NK-92 (cell line): ENCODE data around the gene HESX1.

Source experiments
- DNase-seq: peaks from one replicate; lab custom pipeline; 2025; ENCODE audit not compliant: unreplicated experiment; lab: John Stamatoyannopoulos, UW

Gene HESX1

GRCh38 chr3:57199895-57200297 is at the start of gene HESX1:
HESX1 (minus strand) TSS chr3:57199978; CDS start chr3:57199918, 60 bp downstream.
- no peak for DNase-seq

GRCh38 chr3:57244946-57245345 is 45.2 kb upstream of the HESX1 start:
- DNase-seq, result no peak

GRCh38 chr3:57234613-57235575 is 35.1 kb upstream of the HESX1 start:
- DNase-seq, result no peak

- no peak for DNase-seq
These were observed 34.0 kb upstream of the HESX1 start for GRCh38 chr3:57233799-57234198.

GRCh38 chr3:57230006-57230405 is 30.2 kb upstream of the HESX1 start:
- DNase-seq, result no peak

GRCh38 chr3:57227930-57228751 is 28.4 kb upstream of the HESX1 start:
- no peak for DNase-seq

- DNase-seq, result no peak
These were observed 27.6 kb upstream of the HESX1 start, which contains the start of gene APPL1 for GRCh38 chr3:57227204-57227929. APPL1 (plus strand) TSS chr3:57227729; CDS start chr3:57227884, 155 bp downstream.

- DNase-seq, result no peak
These were observed 26.4 kb upstream of the HESX1 start for GRCh38 chr3:57226176-57226575.

- no peak for DNase-seq
These were observed 25.1 kb upstream of the HESX1 start for GRCh38 chr3:57224856-57225255.

GRCh38 chr3:57221883-57222282 is 22.1 kb upstream of the HESX1 start:
- no peak for DNase-seq

GRCh38 chr3:57206423-57206822 is 6.6 kb upstream of the HESX1 start:
- DNase-seq, result no peak

GRCh38 chr3:57194641-57195040 is 5.1 kb downstream of the HESX1 start:
- DNase-seq, result no peak

GRCh38 chr3:57192028-57192427 is 7.8 kb downstream of the HESX1 start:
- no peak for DNase-seq

- DNase-seq, result no peak
These were observed 15.3 kb downstream of the HESX1 start for GRCh38 chr3:57184526-57184925.

- no peak for DNase-seq
These were observed 20.0 kb downstream of the HESX1 start for GRCh38 chr3:57179580-57180410.

GRCh38 chr3:57176045-57176444 is 23.7 kb downstream of the HESX1 start:
- DNase-seq, result no peak

- DNase-seq, result no peak
These were observed 26.1 kb downstream of the HESX1 start for GRCh38 chr3:57173687-57174086.

GRCh38 chr3:57170946-57171345 is 28.8 kb downstream of the HESX1 start:
- no peak for DNase-seq

- DNase-seq, result no peak
These were observed 29.7 kb downstream of the HESX1 start for GRCh38 chr3:57169872-57170623.
